Fibroblast of skin of abdomen (primary cell): ENCODE results near the gene CHCHD2.
"Not testable (repeated sequence)": the region's sequence is repeated elsewhere in the genome, so short reads cannot be mapped to it uniquely, and the experiment has no call there.

Experiments used
- DNase-seq: peaks from one replicate; pipeline ENCODE4 v3.0.0-alpha.2; 2013

The CHCHD2 gene

GRCh38 chr7:56083150-56083785 is 23.0 kb downstream of the CHCHD2 start:
- no peak for DNase-seq

DNA sequence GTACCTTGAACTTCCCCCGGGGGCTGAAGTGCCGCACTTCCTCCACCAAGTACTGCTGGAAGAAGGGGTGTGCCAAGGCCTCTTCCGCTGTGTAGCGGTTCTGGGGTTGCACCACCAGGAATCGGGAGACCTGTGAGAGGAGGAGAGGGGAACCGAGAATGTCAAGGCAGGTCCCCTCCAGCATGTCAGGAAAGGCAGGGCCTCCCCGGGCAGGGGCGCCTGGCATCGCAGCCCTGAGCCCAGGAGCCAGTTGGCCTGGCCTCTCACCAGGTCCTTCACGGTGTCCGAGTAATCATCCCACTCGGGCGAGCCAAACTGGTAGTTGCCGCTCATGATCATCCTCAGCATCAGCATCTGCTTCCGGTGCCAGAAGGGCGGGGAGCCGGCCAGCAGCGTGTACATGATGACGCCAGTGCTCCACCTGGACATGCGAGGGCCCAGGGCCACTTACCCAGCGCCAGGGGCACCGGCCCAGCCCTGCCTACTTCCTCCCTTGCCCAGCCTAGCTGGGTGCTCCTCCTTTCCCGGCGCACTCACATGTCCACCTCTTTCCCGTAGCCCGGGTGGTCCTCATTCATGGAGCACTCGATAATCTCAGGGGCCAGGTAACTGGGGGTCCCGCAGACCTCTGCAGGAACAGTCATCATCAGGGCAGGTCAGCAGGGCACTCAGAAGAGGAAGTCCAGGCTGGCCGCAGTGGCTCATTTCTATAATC is 24.5 kb downstream of the CHCHD2 start:
- DNase-seq: no peak

DNA sequence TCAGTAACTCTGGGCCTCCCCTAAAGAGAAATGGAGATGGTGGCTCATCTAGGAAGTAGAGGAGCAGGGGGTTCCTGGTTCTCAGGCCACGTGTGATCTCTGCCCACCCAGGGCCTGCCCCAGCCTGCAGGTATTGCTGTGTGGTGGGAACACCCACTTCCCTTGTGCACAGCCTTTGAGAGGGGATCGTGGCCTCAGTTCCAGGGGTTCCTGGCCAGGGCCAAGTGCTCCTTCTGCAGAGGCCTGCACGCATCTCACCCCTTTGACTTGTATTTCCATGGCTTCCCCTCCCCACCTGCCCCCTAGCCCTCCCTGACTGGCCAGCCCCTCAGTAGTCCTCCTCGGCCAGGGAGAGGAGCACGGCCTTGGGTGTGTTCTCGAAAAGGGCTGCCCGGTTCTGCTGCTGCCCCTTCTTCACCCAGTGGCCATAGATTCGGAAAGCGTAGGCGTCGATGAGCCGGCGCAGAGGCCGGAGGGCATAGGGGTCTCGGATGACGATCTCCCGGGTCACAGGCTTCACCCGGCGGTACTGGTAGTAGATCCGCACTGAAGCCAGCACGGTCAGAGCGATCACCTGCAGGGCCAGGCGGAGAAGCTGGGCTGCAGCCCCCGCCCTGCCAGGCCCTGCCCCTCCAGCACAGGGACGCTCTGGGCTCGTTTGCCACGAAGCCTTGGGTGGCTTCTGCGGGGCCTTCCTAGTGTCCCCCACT is 25.4 kb downstream of the CHCHD2 start:
- not testable (repeated sequence) for DNase-seq

DNA sequence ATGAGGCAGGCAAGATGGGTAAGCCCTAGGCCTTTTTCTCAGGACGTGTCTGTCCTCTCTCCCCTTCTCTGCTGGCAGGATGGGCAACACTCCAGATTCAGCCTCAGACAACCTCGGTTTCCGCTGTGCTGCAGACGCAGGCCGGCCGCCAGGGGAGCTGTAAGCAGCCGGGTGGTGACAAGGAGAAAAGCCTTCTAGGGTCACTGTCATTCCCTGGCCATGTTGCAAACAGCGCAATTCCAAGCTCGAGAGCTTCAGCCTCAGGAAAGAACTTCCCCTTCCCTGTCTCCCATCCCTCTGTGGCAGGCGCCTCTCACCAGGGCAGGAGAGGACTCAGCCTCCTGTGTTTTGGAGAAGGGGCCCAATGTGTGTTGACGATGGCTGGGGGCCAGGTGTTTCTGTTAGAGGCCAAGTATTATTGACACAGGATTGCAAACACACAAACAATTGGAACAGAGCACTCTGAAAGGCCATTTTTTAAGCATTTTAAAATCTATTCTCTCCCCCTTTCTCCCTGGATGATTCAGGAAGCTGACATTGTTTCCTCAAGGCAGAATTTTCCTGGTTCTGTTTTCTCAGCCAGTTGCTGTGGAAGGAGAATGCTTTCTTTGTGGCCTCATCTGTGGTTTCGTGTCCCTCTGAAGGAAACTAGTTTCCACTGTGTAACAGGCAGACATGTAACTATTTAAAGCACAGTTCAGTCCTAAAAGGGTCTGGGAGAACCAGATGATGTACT is 26.7 kb downstream of the CHCHD2 start:
- DNase-seq: peak; percentile 28

GRCh38 chr7:56078196-56078595 is 28.1 kb downstream of the CHCHD2 start:
- no peak for DNase-seq

GRCh38 chr7:56077681-56078080 is 28.6 kb downstream of the CHCHD2 start:
- DNase-seq: no peak

- DNase-seq: peak; percentile 75
Observed at GRCh38 chr7:56074371-56074791, 31.9 kb downstream of the CHCHD2 start.

- not testable (repeated sequence) for DNase-seq
Observed at GRCh38 chr7:56066376-56066775, 39.9 kb downstream of the CHCHD2 start.

GRCh38 chr7:56063882-56064625 is 42.2 kb downstream of the CHCHD2 start, which contains the start of gene SUMF2:
TSS of gene SUMF2 (plus strand) at chr7:56064286. CDS start at chr7:56064312, 26 bp downstream.
- peak; percentile 88 for DNase-seq

- no peak for DNase-seq
Observed at GRCh38 chr7:56063500-56063881, 42.8 kb downstream of the CHCHD2 start.

- DNase-seq: peak; percentile 62
Observed at GRCh38 chr7:56062382-56062781, 43.9 kb downstream of the CHCHD2 start.

- no peak for DNase-seq
Observed at GRCh38 chr7:56053993-56054392, 52.3 kb downstream of the CHCHD2 start.

- DNase-seq: no peak
Observed at GRCh38 chr7:56053379-56053778, 52.9 kb downstream of the CHCHD2 start.
